ENCODE results near the gene FAM3A. TPM values are rescaled to one million over a fixed set of nuclear protein-coding genes. Genes with fewer than 3 reads are reported as not detected.

Gene FAM3A
- total RNA-seq, 1 donor from 2014 or later: 39.1 TPM

Other genes starting within 250 kb of the FAM3A start
- gene TEX28, start 221.1 kb downstream of the FAM3A start, total RNA-seq: not detected in 3 replicates
- gene TKTL1, start 220.4 kb downstream of the FAM3A start, total RNA-seq: 0.20 to 0.59 TPM (median 0.38 TPM) in 3 replicates
- 1,336 to 1,412 TPM (median 1,356 TPM) in 3 replicates for gene FLNA, start 141.6 kb downstream of the FAM3A start, total RNA-seq
- 71.4 to 76.3 TPM (median 71.9 TPM) in 3 replicates for gene EMD, start 136.9 kb downstream of the FAM3A start, total RNA-seq
- 2,969 to 3,108 TPM (median 3,066 TPM) in 3 replicates for gene RPL10, start 117.9 kb downstream of the FAM3A start, total RNA-seq
- 18.5 to 19.4 TPM (median 18.6 TPM) in 3 replicates for gene DNASE1L1, start 107.0 kb downstream of the FAM3A start, total RNA-seq
- 36.7 to 40.8 TPM (median 40.3 TPM) in 3 replicates for gene TAFAZZIN, start 104.7 kb downstream of the FAM3A start, total RNA-seq
- 77.6 to 78.2 TPM (median 78.2 TPM) in 3 replicates for gene ATP6AP1, start 87.6 kb downstream of the FAM3A start, total RNA-seq
- gene GDI1, start 79.1 kb downstream of the FAM3A start, total RNA-seq: 142 to 150 TPM (median 144 TPM) in 3 replicates
- 52.5 to 57.6 TPM (median 54.1 TPM) in 3 replicates for gene FAM50A, start 72.1 kb downstream of the FAM3A start, total RNA-seq
- gene PLXNA3, start 58.0 kb downstream of the FAM3A start, total RNA-seq: 126 to 133 TPM (median 128 TPM) in 3 replicates
- gene LAGE3, start 37.0 kb downstream of the FAM3A start, total RNA-seq: 15.3 to 16.5 TPM (median 15.8 TPM) in 3 replicates
- gene UBL4A, start 29.6 kb downstream of the FAM3A start, total RNA-seq: 28.4 to 29.3 TPM (median 29.2 TPM) in 3 replicates
- gene SLC10A3, start 25.6 kb downstream of the FAM3A start, total RNA-seq: 30.1 to 30.8 TPM (median 30.2 TPM) in 3 replicates
- gene G6PD, start 30.6 kb upstream of the FAM3A start, total RNA-seq: 54.4 to 56.5 TPM (median 55.8 TPM) in 3 replicates
- 19.1 to 20.6 TPM (median 19.1 TPM) in 3 replicates for gene IKBKG, start 31.4 kb upstream of the FAM3A start, total RNA-seq
- not detected in 3 replicates for gene CTAG1A, start 68.9 kb upstream of the FAM3A start, total RNA-seq
- not detected in 3 replicates for gene CTAG1B, start 103.0 kb upstream of the FAM3A start, total RNA-seq
- not detected in 3 replicates for gene CTAG2, start 137.3 kb upstream of the FAM3A start, total RNA-seq
- 0.29 to 0.67 TPM (median 0.38 TPM) in 3 replicates for gene GAB3, start 234.8 kb upstream of the FAM3A start, total RNA-seq
- 61.4 to 66.2 TPM (median 64.2 TPM) in 3 replicates for gene DKC1, start 246.6 kb upstream of the FAM3A start, total RNA-seq

Measured in mesothelial cell of epicardium (in vitro differentiated cells).